ENCODE measurements around the gene SH3GLB1. TPM values are rescaled to one million over a fixed set of nuclear protein-coding genes. Genes with fewer than 3 reads are reported as not detected.

SH3GLB1 gene
- total RNA-seq, 1 experiment from 2014 or later = 36.6 TPM

DNA sequence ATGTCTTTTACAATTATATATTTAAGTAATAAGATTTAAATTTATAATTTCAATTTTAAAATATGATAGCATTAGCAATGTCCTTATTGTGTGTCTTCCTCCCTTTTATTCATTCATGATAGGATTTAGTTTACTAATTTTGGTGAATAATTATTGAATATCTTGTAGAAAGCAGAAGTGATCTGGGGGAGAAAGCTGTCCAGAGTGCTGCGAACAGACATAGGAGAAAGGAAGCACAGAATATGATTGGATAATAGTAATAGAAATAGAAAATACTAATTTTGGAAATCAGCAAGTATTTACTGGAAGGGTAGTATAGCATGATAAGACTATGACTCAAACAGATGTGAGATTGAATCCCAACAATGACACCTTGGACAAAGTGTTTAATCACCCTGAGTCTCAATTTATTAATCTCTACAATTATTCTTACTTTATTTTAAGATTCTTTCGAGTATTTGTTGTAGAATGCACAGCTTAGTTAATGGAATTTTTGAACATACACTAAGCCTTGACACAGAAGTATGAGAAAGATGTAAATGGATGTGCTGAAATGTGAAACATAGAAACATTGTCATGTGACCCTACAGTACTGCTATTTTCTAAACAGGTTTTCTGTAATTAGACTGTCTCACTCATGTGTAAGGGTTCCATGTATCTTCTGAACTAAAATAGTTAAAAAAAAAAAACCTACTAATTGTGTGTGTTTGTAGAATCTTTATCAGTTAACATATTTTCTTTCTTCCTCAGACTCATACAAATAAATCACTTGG is 7.9 kb downstream of the SH3GLB1 start:
- H3K9me3 ChIP-seq (ENCODE audit: control insufficient read depth, low read depth, low read length) = no peaks in the 10 kb centered on the region
- no peak overlapping the region for H2AK5ac ChIP-seq (ENCODE audit: insufficient read length, low read length)
- no peak overlapping the region for H3K4me3 Mint-ChIP-seq
- no peak overlapping the region for H4K91ac ChIP-seq (ENCODE audit: insufficient read length, low read depth, low read length)
- no peaks in the 10 kb centered on the region for H4K20me1 ChIP-seq (ENCODE audit: control insufficient read depth, insufficient read depth, insufficient read length)
- peaks cover under 1% of the 10 kb centered on the region; the same call in 1 of the 2 replicates for H3K79me2 ChIP-seq (ENCODE audit: insufficient read depth, low read length)
- H3K4me1 ChIP-seq (ENCODE audit: insufficient read depth, low read length) = no peaks in the 10 kb centered on the region
- no peaks in the 10 kb centered on the region for H3K23me2 ChIP-seq (ENCODE audit: insufficient read length, low read depth, low read length, poor library complexity, severe bottlenecking)
- H3K4me1 Mint-ChIP-seq = peaks cover 9 to 13% of the 10 kb centered on the region in 2 experiments
- H3K14ac ChIP-seq (ENCODE audit: insufficient read depth, low read length) = no peak overlapping the region
- no peak overlapping the region for H2AFZ ChIP-seq (ENCODE audit: low read length)
- no CpG with 5 or more reads among the region's 2 CpGs for WGBS (ENCODE audit: extremely low coverage, insufficient read length, low lambda C conversion rate)
- no peak overlapping the region for H3K56ac ChIP-seq (ENCODE audit: insufficient read length, low read depth, low read length)
- H3K18ac ChIP-seq (ENCODE audit: insufficient read length, low read depth, low read length) = no peak overlapping the region
- no peaks in the 10 kb centered on the region for H3K27me3 Mint-ChIP-seq (ENCODE audit: low read depth)
- H3K27me3 ChIP-seq (ENCODE audit: insufficient read depth, low read length) = no peaks in the 10 kb centered on the region
- H3K27ac ChIP-seq (ENCODE audit: insufficient read length, low read depth, low read length) = no peak overlapping the region
- no peak overlapping the region for H2BK20ac ChIP-seq (ENCODE audit: low read depth, low read length, poor library complexity, severe bottlenecking)
- no peak overlapping the region for H3K9ac ChIP-seq (ENCODE audit: extremely low read depth, insufficient read length, low read length)
- no peak overlapping the region for H2BK12ac ChIP-seq (ENCODE audit: insufficient read length, low read depth, low read length)
- no peak for DNase-seq
- no peak overlapping the region for H3K4ac ChIP-seq (ENCODE audit: low read depth, low read length)
- H3K79me1 ChIP-seq (ENCODE audit: insufficient read depth, low read depth, low read length, poor library complexity, severe bottlenecking) = no peaks in the 10 kb centered on the region
- no peak overlapping the region for H3T11ph ChIP-seq (ENCODE audit: low read length)
- H3K23ac ChIP-seq (ENCODE audit: insufficient read length, low read depth, low read length) = no peak overlapping the region
- H2BK5ac ChIP-seq (ENCODE audit: insufficient read length, low read length) = no peak overlapping the region
- peaks cover 3 to 10% (median 6%) of the 10 kb centered on the region in 3 experiments for H3K36me3 Mint-ChIP-seq (ENCODE audit: insufficient read depth in 1 of 3, low read depth in 3 of 3)
- no peak overlapping the region for H2BK15ac ChIP-seq (ENCODE audit: low read depth, low read length)
- no peak overlapping the region for H2BK120ac ChIP-seq (ENCODE audit: low read depth, low read length, poor library complexity, severe bottlenecking)
- H4K5ac ChIP-seq (ENCODE audit: insufficient read length, low read depth, low read length) = no peak overlapping the region
- TF ChIP-seq CTCF (conservative IDR thresholded peaks at IDR 0.05) = no peak
- no peak overlapping the region for H3K27ac Mint-ChIP-seq
- no peaks in the 10 kb centered on the region for H3K9me3 Mint-ChIP-seq
- H3K4me2 ChIP-seq (ENCODE audit: insufficient read depth, insufficient read length, low read length) = no peak overlapping the region
- H4K8ac ChIP-seq (replicated peaks; ENCODE audit: insufficient read length, low read depth, low read length) = no peak overlapping the region

Measured in H9 (cell line).